ENCODE measurements around the gene SAMD14. TPM values are rescaled to one million over a fixed set of nuclear protein-coding genes. Genes with fewer than 3 reads are reported as not detected.

Gene SAMD14
- total RNA-seq, 1 donor from 2014 or later = 1.7 TPM

GRCh38 chr17:50139950-50140885 lies 10.3 kb upstream of the SAMD14 start:
- intact Hi-C loops (cut with DNase I) = loop anchor here (2.0 kb wide), 1 partner anchor 37 kb away; no protein-coding TSS in a partner anchor
- DNase-seq (ENCODE audit: missing footprints) (peak; percentile 93), ATAC-seq (peak; percentile 76)

- no peak for DNase-seq (ENCODE audit: missing footprints)
- intact Hi-C loops (cut with DNase I) = no loop called here
- no peak for ATAC-seq
Observed at GRCh38 chr17:50139185-50139783, 9.3 kb upstream of the SAMD14 start.

GRCh38 chr17:50137042-50137441 lies 7.1 kb upstream of the SAMD14 start:
- DNase-seq (ENCODE audit: missing footprints) (no peak), ATAC-seq (no peak)
- intact Hi-C loops (cut with DNase I) = no loop called here

GRCh38 chr17:50136096-50136687 lies 6.2 kb upstream of the SAMD14 start:
- no peak for DNase-seq (ENCODE audit: missing footprints)
- ATAC-seq = no peak

GRCh38 chr17:50135316-50136095 lies 5.5 kb upstream of the SAMD14 start:
- ATAC-seq = no peak
- intact Hi-C loops (cut with DNase I) = no loop called here
- no peak for DNase-seq (ENCODE audit: missing footprints)

More at GRCh38 chr17:50136096-50136687, 6.2 kb upstream of the SAMD14 start:
- intact Hi-C loops (cut with DNase I) = no loop called here

GRCh38 chr17:50134206-50135110 lies 4.5 kb upstream of the SAMD14 start:
- DNase-seq (ENCODE audit: missing footprints) (no peak), ATAC-seq (no peak)
- intact Hi-C loops (cut with DNase I) = no loop called here

GRCh38 chr17:50133769-50134099 lies 3.8 kb upstream of the SAMD14 start:
- intact Hi-C loops (cut with DNase I) = no loop called here
- no peak for ATAC-seq
- DNase-seq (ENCODE audit: missing footprints) = peak; percentile 52

- peak; percentile 73 for ATAC-seq
- intact Hi-C loops (cut with DNase I) = no loop called here
- peak; percentile 45 for DNase-seq (ENCODE audit: missing footprints)
Observed at GRCh38 chr17:50133028-50133768, 3.2 kb upstream of the SAMD14 start.

GRCh38 chr17:50132104-50132794 lies 2.3 kb upstream of the SAMD14 start:
- ATAC-seq = no peak
- DNase-seq (ENCODE audit: missing footprints) = peak; percentile 14
- intact Hi-C loops (cut with DNase I) = no loop called here

- no peak for ATAC-seq
- intact Hi-C loops (cut with DNase I) = no loop called here
Observed at GRCh38 chr17:50130559-50131305, 772 bp upstream of the SAMD14 start.

GRCh38 chr17:50129353-50129727 lies 620 bp downstream of the SAMD14 start:
- DNase-seq (ENCODE audit: missing footprints) (peak; percentile 40), ATAC-seq (no peak)
- intact Hi-C loops (cut with DNase I) = no loop called here

More at GRCh38 chr17:50130559-50131305, 772 bp upstream of the SAMD14 start:
- DNase-seq (ENCODE audit: missing footprints) = peak; percentile 40

- DNase-seq (ENCODE audit: missing footprints) = peak; percentile 41
- intact Hi-C loops (cut with DNase I) = no loop called here
Observed at GRCh38 chr17:50128441-50129352, 1.3 kb downstream of the SAMD14 start.

GRCh38 chr17:50127697-50128361 lies 2.1 kb downstream of the SAMD14 start:
- ATAC-seq = no peak
- DNase-seq (ENCODE audit: missing footprints) = no peak
- intact Hi-C loops (cut with DNase I) = no loop called here

More at GRCh38 chr17:50128441-50129352, 1.3 kb downstream of the SAMD14 start:
- no peak for ATAC-seq

GRCh38 chr17:50125420-50125997 lies 4.5 kb downstream of the SAMD14 start:
- DNase-seq (ENCODE audit: missing footprints) (no peak), ATAC-seq (no peak)
- intact Hi-C loops (cut with DNase I) = no loop called here
